Lower lobe of right lung (tissue), 2 donors: ENCODE data around the gene GALNS. TPM values are rescaled to one million over a fixed set of nuclear protein-coding genes. Genes with fewer than 3 reads are reported as not detected.
A peak's percentile ranks its signal among the peaks of the same experiment; 100 is the strongest.

Experiments used
- ATAC-seq, 2 donors: fragments of 200-7000 bp; cut with Tn5 transposase; one replicate each; pipeline ENCODE4 v1.9.1; 2020 to 2022; ENCODE audit warnings: mild to moderate bottlenecking in 2 of 2, moderate library complexity in 2 of 2
- DNase-seq: peaks from one replicate; pipeline ENCODE4 v3.0.0-alpha.2; 2020
- H3K27ac ChIP-seq: fragments of 200-600 bp; one replicate; pipeline ENCODE4 v1.8.0; 2022
- H3K27me3 ChIP-seq: fragments of 200-600 bp; one replicate; pipeline ENCODE4 v1.8.0; 2022; ENCODE audit warnings: low read depth
- H3K36me3 ChIP-seq: fragments of 200-600 bp; one replicate; pipeline ENCODE4 v1.8.0; 2022; ENCODE audit warnings: mild to moderate bottlenecking
- H3K4me1 ChIP-seq: fragments of 200-600 bp; one replicate; pipeline ENCODE4 v1.8.0; 2022
- H3K4me3 ChIP-seq: fragments of 200-600 bp; one replicate; pipeline ENCODE4 v1.8.0; 2022; ENCODE audit warnings: mild to moderate bottlenecking
- H3K9me3 ChIP-seq: fragments of 200-600 bp; one replicate; pipeline ENCODE4 v1.8.0; 2022
- intact Hi-C: fragments of 100-400 bp; cut with DNase I; formaldehyde crosslinking; loops from one replicate; pipeline ENCODE4 v1.11.0; 2022
- total RNA-seq: library from RNA; stranded (reverse); fragmentation: NEBNext Ultra II Directional; extraction: Animal tissue kit (Norgen Biotek cat#: 25700); gene quantifications from one replicate; pipeline ENCODE4 v1.2.1, GENCODE V29; 2021
- TF ChIP-seq, protein P1 (sequence below): fragments of 200-600 bp; IDR thresholded peaks from one replicate; pipeline ENCODE4 v1.8.0; 2022; ENCODE audit warnings: antibody characterized with exemption, mild to moderate bottlenecking
- donor health status: DM: no; HTN: yes; CAD: no; lungs with severe emphysema.

Gene GALNS
- total RNA-seq, 1 donor from 2014 or later: 48.5 TPM

DNA sequence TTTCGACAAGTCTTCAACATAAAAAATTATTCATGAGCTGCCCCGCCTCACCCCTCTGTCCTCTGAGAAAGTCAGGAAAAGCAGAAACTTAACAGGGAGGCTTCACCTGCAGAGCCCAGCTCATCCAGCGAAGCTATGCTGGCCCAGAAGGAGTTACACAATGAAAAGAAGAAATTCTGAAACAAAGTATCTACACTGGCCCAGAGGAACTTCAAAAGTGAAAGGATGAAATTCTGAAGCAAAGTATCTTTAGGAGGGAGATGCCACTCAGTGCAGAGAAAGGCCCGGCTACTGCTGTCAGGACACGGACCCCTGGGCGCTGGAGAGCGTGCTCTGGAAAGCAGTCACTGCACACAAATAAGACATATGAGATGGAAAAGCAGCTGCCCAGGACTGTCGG lies 1.6 kb downstream of the GALNS start:
- DNase-seq (no peak), ATAC-seq (no peak)
- peaks cover 33% of the 10 kb centered on the region for H3K36me3 ChIP-seq
- H3K9me3 ChIP-seq: no peaks in the 10 kb centered on the region
- no peak overlapping the region for H3K4me3 ChIP-seq
- H3K27me3 ChIP-seq: no peaks in the 10 kb centered on the region
- intact Hi-C loops: no loop called here
- TF ChIP-seq, protein P1, sequence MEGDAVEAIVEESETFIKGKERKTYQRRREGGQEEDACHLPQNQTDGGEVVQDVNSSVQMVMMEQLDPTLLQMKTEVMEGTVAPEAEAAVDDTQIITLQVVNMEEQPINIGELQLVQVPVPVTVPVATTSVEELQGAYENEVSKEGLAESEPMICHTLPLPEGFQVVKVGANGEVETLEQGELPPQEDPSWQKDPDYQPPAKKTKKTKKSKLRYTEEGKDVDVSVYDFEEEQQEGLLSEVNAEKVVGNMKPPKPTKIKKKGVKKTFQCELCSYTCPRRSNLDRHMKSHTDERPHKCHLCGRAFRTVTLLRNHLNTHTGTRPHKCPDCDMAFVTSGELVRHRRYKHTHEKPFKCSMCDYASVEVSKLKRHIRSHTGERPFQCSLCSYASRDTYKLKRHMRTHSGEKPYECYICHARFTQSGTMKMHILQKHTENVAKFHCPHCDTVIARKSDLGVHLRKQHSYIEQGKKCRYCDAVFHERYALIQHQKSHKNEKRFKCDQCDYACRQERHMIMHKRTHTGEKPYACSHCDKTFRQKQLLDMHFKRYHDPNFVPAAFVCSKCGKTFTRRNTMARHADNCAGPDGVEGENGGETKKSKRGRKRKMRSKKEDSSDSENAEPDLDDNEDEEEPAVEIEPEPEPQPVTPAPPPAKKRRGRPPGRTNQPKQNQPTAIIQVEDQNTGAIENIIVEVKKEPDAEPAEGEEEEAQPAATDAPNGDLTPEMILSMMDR: no peak
- peaks cover 48% of the 10 kb centered on the region for H3K4me1 ChIP-seq
- H3K27ac ChIP-seq: no peak overlapping the region

DNA sequence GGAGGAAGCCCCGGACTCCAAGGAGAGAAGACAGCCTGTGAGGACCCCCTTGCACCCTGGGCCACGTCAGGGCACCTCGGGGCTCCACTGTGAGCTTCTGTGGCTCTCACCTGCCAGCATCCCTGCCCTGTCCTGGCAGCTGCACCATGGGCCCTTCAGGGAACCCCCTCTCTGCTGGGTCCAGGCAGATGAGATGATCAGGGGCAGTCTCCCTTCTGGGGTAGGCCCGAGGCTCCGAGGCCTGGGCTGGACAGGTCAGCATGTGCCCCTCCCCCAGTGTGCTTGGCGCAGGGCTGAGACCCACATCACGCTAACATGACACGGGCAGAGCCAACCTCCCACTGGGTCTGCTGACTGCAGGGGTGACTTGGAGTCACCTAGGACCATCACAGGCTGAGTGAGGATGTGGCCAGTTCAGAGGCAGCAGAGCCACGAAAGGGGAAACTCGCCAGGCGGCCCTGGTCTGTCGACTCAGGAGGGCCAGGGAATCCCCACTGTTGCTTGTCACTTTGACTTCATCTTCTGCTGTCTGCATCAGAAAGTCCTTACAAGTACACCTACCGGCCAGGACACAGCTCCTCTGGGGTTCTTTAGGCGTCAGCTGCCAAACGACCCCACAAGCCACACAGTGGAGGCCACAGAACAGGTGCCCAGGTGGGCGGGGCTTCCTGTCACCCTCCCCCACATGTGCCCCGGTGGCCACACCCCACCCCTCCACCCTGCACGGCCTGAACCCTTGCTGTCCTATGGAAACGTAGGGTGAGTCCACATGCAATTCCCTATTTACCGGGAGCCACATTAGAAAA lies 2.2 kb downstream of the GALNS start:
- DNase-seq: peak; percentile 60
- Histone ChIP-seq H3K27me3 (no peaks in the 10 kb centered on the region), H3K4me3 (no peak overlapping the region), H3K4me1 (peaks cover 48% of the 10 kb centered on the region), H3K27ac (no peak overlapping the region), H3K9me3 (no peaks in the 10 kb centered on the region), H3K36me3 (peaks cover 33% of the 10 kb centered on the region)
- intact Hi-C loops: no loop called here
- TF ChIP-seq, protein P1: no peak
- no peak for ATAC-seq

DNA sequence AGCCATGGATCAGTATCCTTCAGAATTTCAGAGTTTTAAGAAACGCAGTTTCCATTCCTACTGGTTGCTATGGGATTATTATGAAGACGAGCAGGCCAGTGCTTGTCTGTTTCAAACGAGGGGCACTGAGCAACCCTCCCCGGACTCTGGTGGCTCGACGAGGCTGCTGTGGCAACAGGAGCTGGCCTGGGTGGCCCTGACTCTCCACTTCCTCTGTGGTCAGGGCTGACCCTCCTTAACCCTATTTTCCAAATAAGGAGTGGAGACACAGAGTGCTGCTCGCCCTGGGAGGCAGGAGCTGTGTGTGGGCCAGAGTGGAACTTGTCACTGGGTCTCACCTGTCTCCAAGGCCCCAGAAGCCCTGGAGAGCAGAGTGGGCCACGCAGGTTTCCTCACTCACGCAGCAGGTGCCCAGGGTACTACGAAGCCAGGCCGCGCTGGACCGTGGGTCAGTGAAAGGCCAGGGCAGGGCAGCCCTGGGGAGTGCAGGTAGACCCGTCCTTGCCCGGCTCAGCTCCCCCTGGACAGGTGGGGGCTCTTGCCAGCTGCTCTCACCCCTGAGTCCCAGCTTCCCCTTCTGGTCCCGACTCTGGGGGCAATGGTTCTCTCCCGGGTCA lies 3.3 kb downstream of the GALNS start:
- ATAC-seq: no peak
- H3K27ac ChIP-seq: no peak overlapping the region

GRCh38 chr16:88851616-88852015 lies 5.1 kb downstream of the GALNS start:
- TF ChIP-seq, protein P1: no peak
- Histone ChIP-seq H3K4me3 (no peak overlapping the region), H3K27ac (no peak overlapping the region), H3K36me3 (peaks cover 36% of the 10 kb centered on the region), H3K4me1 (peaks cover 29% of the 10 kb centered on the region), H3K27me3 (no peaks in the 10 kb centered on the region), H3K9me3 (no peaks in the 10 kb centered on the region)
- intact Hi-C loops: no loop called here
- ATAC-seq (no peak), DNase-seq (no peak)

More for the DNA sequence above, 3.3 kb downstream of the GALNS start:
- H3K4me1 ChIP-seq: peaks cover 41% of the 10 kb centered on the region
- H3K27me3 ChIP-seq: no peaks in the 10 kb centered on the region
- no peak overlapping the region for H3K4me3 ChIP-seq
- intact Hi-C loops: no loop called here
- DNase-seq: peak; percentile 74
- no peaks in the 10 kb centered on the region for H3K9me3 ChIP-seq
- TF ChIP-seq, protein P1: no peak
- peaks cover 24% of the 10 kb centered on the region for H3K36me3 ChIP-seq

DNA sequence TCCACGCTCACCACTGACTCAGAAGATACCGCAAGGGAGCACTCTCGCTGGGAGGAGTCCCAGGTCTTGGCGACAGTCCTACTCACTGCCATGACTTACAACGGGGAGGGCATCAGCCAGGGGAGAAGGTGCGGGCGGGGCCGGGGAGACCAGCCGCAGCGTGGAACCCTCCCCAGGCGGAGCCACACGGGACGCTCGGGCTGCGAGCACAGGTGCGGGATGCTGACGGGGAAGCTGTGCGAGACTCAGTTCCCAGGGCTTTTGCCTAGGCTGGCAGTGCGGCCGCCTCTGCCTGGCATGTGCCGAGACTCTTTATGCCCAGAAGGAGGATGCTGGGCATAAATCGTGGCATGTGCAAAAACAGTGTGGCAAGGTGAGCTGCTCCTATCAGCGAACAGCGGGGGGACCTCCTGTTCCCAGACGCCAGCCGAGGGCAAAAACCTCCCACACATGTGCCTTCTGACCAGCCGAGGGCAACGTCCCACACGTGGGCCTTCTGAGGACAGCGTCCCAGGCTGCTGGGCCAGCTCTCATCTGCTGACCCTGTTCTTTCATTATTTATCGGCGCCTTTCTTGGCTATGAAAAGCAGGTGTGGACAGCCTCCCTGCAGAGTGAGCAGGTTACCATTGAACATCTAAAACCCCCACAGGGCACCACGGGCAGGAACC lies 6.1 kb downstream of the GALNS start:
- no peak for DNase-seq
- Histone ChIP-seq H3K36me3 (peaks cover 36% of the 10 kb centered on the region), H3K27ac (no peak overlapping the region), H3K4me3 (no peak overlapping the region), H3K9me3 (no peaks in the 10 kb centered on the region), H3K4me1 (peaks cover 22% of the 10 kb centered on the region), H3K27me3 (no peaks in the 10 kb centered on the region)
- intact Hi-C loops: no loop called here
- no peak for ATAC-seq
- TF ChIP-seq, protein P1: no peak
